ENCODE data around the gene PRKCH. TPM values are rescaled to one million over a fixed set of nuclear protein-coding genes. Genes with fewer than 3 reads are reported as not detected.

Gene PRKCH
- polyA plus RNA-seq, 1 donor from 2014 or later, result 2.0 TPM

- Histone ChIP-seq H3K9ac (ENCODE audit: low read length) (no peak overlapping the region), H3K36me3 (ENCODE audit: insufficient read depth, low read length) (no peaks in the 10 kb centered on the region), H3K9me2 (ENCODE audit: insufficient read depth, low read length) (no peaks in the 10 kb centered on the region), H3K79me2 (replicated peaks; ENCODE audit: insufficient read depth, low read length) (no peaks in the 10 kb centered on the region), H4K20me1 (ENCODE audit: insufficient read depth) (no peaks in the 10 kb centered on the region), H3K9me3 (ENCODE audit: low read length) (no peaks in the 10 kb centered on the region), H3K27ac (ENCODE audit: low read length) (no peak overlapping the region), H3K4me2 (ENCODE audit: low read length) (no peak overlapping the region), H3K27me3 (ENCODE audit: insufficient read depth, low read depth, low read length) (no peaks in the 10 kb centered on the region), H2AFZ (ENCODE audit: low read depth, low read length) (no peak overlapping the region), H3F3A (ENCODE audit: insufficient read depth, low read length, poor library complexity, severe bottlenecking) (no peaks in the 10 kb centered on the region), H3K4me3 (ENCODE audit: low read length) (no peak overlapping the region)
- TF ChIP-seq, protein P1, sequence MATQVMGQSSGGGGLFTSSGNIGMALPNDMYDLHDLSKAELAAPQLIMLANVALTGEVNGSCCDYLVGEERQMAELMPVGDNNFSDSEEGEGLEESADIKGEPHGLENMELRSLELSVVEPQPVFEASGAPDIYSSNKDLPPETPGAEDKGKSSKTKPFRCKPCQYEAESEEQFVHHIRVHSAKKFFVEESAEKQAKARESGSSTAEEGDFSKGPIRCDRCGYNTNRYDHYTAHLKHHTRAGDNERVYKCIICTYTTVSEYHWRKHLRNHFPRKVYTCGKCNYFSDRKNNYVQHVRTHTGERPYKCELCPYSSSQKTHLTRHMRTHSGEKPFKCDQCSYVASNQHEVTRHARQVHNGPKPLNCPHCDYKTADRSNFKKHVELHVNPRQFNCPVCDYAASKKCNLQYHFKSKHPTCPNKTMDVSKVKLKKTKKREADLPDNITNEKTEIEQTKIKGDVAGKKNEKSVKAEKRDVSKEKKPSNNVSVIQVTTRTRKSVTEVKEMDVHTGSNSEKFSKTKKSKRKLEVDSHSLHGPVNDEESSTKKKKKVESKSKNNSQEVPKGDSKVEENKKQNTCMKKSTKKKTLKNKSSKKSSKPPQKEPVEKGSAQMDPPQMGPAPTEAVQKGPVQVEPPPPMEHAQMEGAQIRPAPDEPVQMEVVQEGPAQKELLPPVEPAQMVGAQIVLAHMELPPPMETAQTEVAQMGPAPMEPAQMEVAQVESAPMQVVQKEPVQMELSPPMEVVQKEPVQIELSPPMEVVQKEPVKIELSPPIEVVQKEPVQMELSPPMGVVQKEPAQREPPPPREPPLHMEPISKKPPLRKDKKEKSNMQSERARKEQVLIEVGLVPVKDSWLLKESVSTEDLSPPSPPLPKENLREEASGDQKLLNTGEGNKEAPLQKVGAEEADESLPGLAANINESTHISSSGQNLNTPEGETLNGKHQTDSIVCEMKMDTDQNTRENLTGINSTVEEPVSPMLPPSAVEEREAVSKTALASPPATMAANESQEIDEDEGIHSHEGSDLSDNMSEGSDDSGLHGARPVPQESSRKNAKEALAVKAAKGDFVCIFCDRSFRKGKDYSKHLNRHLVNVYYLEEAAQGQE (IDR thresholded peaks at IDR 0.05; ENCODE audit: borderline replicate concordance), result no peak
- TF ChIP-seq, protein P2, sequence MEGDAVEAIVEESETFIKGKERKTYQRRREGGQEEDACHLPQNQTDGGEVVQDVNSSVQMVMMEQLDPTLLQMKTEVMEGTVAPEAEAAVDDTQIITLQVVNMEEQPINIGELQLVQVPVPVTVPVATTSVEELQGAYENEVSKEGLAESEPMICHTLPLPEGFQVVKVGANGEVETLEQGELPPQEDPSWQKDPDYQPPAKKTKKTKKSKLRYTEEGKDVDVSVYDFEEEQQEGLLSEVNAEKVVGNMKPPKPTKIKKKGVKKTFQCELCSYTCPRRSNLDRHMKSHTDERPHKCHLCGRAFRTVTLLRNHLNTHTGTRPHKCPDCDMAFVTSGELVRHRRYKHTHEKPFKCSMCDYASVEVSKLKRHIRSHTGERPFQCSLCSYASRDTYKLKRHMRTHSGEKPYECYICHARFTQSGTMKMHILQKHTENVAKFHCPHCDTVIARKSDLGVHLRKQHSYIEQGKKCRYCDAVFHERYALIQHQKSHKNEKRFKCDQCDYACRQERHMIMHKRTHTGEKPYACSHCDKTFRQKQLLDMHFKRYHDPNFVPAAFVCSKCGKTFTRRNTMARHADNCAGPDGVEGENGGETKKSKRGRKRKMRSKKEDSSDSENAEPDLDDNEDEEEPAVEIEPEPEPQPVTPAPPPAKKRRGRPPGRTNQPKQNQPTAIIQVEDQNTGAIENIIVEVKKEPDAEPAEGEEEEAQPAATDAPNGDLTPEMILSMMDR (IDR thresholded peaks at IDR 0.05; ENCODE audit: poor library complexity, severe bottlenecking), result no peak
- TF ChIP-seq RAD21 (conservative IDR thresholded peaks at IDR 0.05), result no peak
- no peak for TF ChIP-seq EP300 (conservative IDR thresholded peaks at IDR 0.05; ENCODE audit: poor library complexity, severe bottlenecking)
- TF ChIP-seq POLR2AphosphoS5 (IDR thresholded peaks at IDR 0.05), result no peak
- TF ChIP-seq EZH2 (IDR thresholded peaks at IDR 0.05; ENCODE audit: borderline replicate concordance, insufficient read depth, low read length, poor library complexity, severe bottlenecking), result no peak
- no peak for TF ChIP-seq SMC3 (conservative IDR thresholded peaks at IDR 0.05; ENCODE audit: poor library complexity)
- TF ChIP-seq MXI1 (conservative IDR thresholded peaks at IDR 0.05; ENCODE audit: poor library complexity, severe bottlenecking), result no peak
- no peak for TF ChIP-seq TAF1 (IDR thresholded peaks at IDR 0.05; ENCODE audit: low read depth)
Measured at GRCh38 chr14:61337893-61338292, 16.5 kb downstream of the PRKCH start.

- H3K4me3 ChIP-seq (ENCODE audit: low read length), result no peak overlapping the region
- H3K9me3 ChIP-seq (ENCODE audit: low read length), result no peaks in the 10 kb centered on the region
- H3K79me2 ChIP-seq (replicated peaks; ENCODE audit: insufficient read depth, low read length), result no peaks in the 10 kb centered on the region
- no peaks in the 10 kb centered on the region for H3K27me3 ChIP-seq (ENCODE audit: insufficient read depth, low read depth, low read length)
- no peaks in the 10 kb centered on the region for H3F3A ChIP-seq (ENCODE audit: insufficient read depth, low read length, poor library complexity, severe bottlenecking)
- no peak overlapping the region for H3K4me2 ChIP-seq (ENCODE audit: low read length)
- no peaks in the 10 kb centered on the region for H3K36me3 ChIP-seq (ENCODE audit: insufficient read depth, low read length)
- no peaks in the 10 kb centered on the region for H4K20me1 ChIP-seq (ENCODE audit: insufficient read depth)
- no peak overlapping the region for H2AFZ ChIP-seq (ENCODE audit: low read depth, low read length)
- H3K27ac ChIP-seq (ENCODE audit: low read length), result no peak overlapping the region
- H3K9ac ChIP-seq (ENCODE audit: low read length), result no peak overlapping the region
- H3K9me2 ChIP-seq (ENCODE audit: insufficient read depth, low read length), result no peaks in the 10 kb centered on the region
- TF ChIP-seq EZH2 (IDR thresholded peaks at IDR 0.05; ENCODE audit: borderline replicate concordance, insufficient read depth, low read length, poor library complexity, severe bottlenecking) (no peak), SMC3 (conservative IDR thresholded peaks at IDR 0.05; ENCODE audit: poor library complexity) (no peak), TAF1 (IDR thresholded peaks at IDR 0.05; ENCODE audit: low read depth) (no peak), POLR2AphosphoS5 (IDR thresholded peaks at IDR 0.05) (no peak), EP300 (conservative IDR thresholded peaks at IDR 0.05; ENCODE audit: poor library complexity, severe bottlenecking) (no peak), MXI1 (conservative IDR thresholded peaks at IDR 0.05; ENCODE audit: poor library complexity, severe bottlenecking) (no peak), RAD21 (conservative IDR thresholded peaks at IDR 0.05) (no peak)
- TF ChIP-seq, protein P2 (IDR thresholded peaks at IDR 0.05; ENCODE audit: poor library complexity, severe bottlenecking), result no peak
- TF ChIP-seq, protein P1 (IDR thresholded peaks at IDR 0.05; ENCODE audit: borderline replicate concordance), result no peak
Measured at GRCh38 chr14:61338457-61338856, 17.1 kb downstream of the PRKCH start.
